ENCODE measurements around the gene SDK2.

- TF ChIP-seq POLR2A (IDR thresholded peaks at IDR 0.05) (no peak), CTCF (IDR thresholded peaks at IDR 0.05) (no peak), EP300 (IDR thresholded peaks at IDR 0.05) (no peak), POLR2AphosphoS5 (IDR thresholded peaks at IDR 0.05) (no peak)
Observed at GRCh38 chr17:73632513-73632912, 11.7 kb downstream of the SDK2 start.
